Esophagus squamous epithelium (tissue), 4 donors: Measurements from ENCODE around the gene ADD3.

Source experiments
- CTCF ChIP-seq, 6 experiments: fragments of 450-650 bp in 4 of 6; fragments of 200-600 bp in 2 of 6; sonication (generic) in 2 of 6; IDR thresholded peaks; one replicate each; pipeline ENCODE4 v1.5.1; 2016 to 2019; ENCODE audit warnings: antibody characterized with exemption in 6 of 6, mild to moderate bottlenecking in 4 of 6, moderate library complexity in 4 of 6
- POLR2A ChIP-seq, 4 donors: fragments of 450-650 bp; IDR thresholded peaks; one replicate each; pipeline ENCODE4 v1.6.1; 2017; ENCODE audit warnings: antibody characterized with exemption in 4 of 4, mild to moderate bottlenecking in 4 of 4, moderate library complexity in 3 of 4

GRCh38 chr10:110074758-110075671 lies 67.2 kb downstream of the ADD3 start:
- no peak for TF ChIP-seq CTCF (IDR thresholded peaks at IDR 0.05)
- no peak for TF ChIP-seq POLR2A (IDR thresholded peaks at IDR 0.05)
